GM23248 (cell line): ENCODE results near the gene XCL2. TPM values are rescaled to one million over a fixed set of nuclear protein-coding genes. Genes with fewer than 3 reads are reported as not detected.

Experiments used
- DNase-seq: peaks from one replicate; pipeline ENCODE4 v3.0.0-alpha.2; 2015
- H2AFZ ChIP-seq: fragments of 200-600 bp; sonication (generic); 2 replicates; pipeline ENCODE4 v1.6.1; 2016; ENCODE audit warnings: antibody characterized with exemption
- H3F3A ChIP-seq: fragments of 200-600 bp; sonication (generic); 2 replicates; pipeline ENCODE4 v1.6.1; 2016; ENCODE audit warnings: mild to moderate bottlenecking, antibody characterized with exemption, mixed run types; ENCODE audit not compliant: insufficient read depth
- H3K27ac ChIP-seq: fragments of 200-600 bp; sonication (generic); 2 replicates; pipeline ENCODE4 v1.5.1; 2016; ENCODE audit warnings: mild to moderate bottlenecking
- H3K27me3 ChIP-seq: fragments of 200-600 bp; sonication (generic); replicated peaks from 2 replicates; pipeline ENCODE4 v1.6.1; 2016; ENCODE audit warnings: mild to moderate bottlenecking; ENCODE audit not compliant: insufficient read depth
- H3K36me3 ChIP-seq: fragments of 200-600 bp; sonication (generic); 2 replicates; pipeline ENCODE4 v1.6.1; 2016; ENCODE audit warnings: low read depth, mild to moderate bottlenecking
- H3K4me1 ChIP-seq: fragments of 200-600 bp; sonication (generic); 2 replicates; pipeline ENCODE4 v1.6.1; 2016; ENCODE audit warnings: mild to moderate bottlenecking; ENCODE audit not compliant: insufficient read depth
- H3K4me2 ChIP-seq: fragments of 200-600 bp; sonication (generic); one replicate; pipeline ENCODE4 v1.6.1; 2016; ENCODE audit warnings: mild to moderate bottlenecking; ENCODE audit not compliant: unreplicated experiment
- H3K4me3 ChIP-seq: fragments of 200-600 bp; sonication (generic); 2 replicates; pipeline ENCODE4 v1.5.1; 2016; ENCODE audit warnings: mild to moderate bottlenecking
- H3K79me2 ChIP-seq: fragments of 200-600 bp; sonication (generic); 2 replicates; pipeline ENCODE4 v1.6.1; 2016; ENCODE audit warnings: mild to moderate bottlenecking; ENCODE audit not compliant: insufficient read depth
- H3K9ac ChIP-seq: fragments of 200-600 bp; sonication (generic); 2 replicates; pipeline ENCODE4 v1.6.1; 2016; ENCODE audit warnings: mild to moderate bottlenecking
- H3K9me2 ChIP-seq: fragments of 200-600 bp; sonication (generic); 2 replicates; pipeline ENCODE4 v1.6.1; 2016; ENCODE audit warnings: mixed run types, mild to moderate bottlenecking, moderate library complexity; ENCODE audit not compliant: insufficient read depth
- H3K9me3 ChIP-seq: fragments of 200-600 bp; sonication (generic); one replicate; pipeline ENCODE4 v1.6.1; 2017; ENCODE audit warnings: low read depth
- H4K20me1 ChIP-seq: fragments of 200-600 bp; sonication (generic); 2 replicates; pipeline ENCODE4 v1.6.0; 2016; ENCODE audit not compliant: insufficient read depth
- EZH2 ChIP-seq: fragments of 200-600 bp; sonication (generic); IDR thresholded peaks from 2 replicates; pipeline ENCODE4 v1.6.1; 2018; ENCODE audit warnings: antibody characterized with exemption, mild to moderate bottlenecking; ENCODE audit not compliant: insufficient read depth, poor library complexity, severe bottlenecking
- EZH2phosphoT487 ChIP-seq: fragments of 200-600 bp; sonication (generic); IDR thresholded peaks from 2 replicates; pipeline ENCODE4 v1.6.1; 2018; ENCODE audit warnings: antibody characterized with exemption, moderate library complexity, mild to moderate bottlenecking, low read depth; ENCODE audit not compliant: insufficient read depth
- WGBS, 2 experiments: methylation state at CpG; one replicate each; pipeline ENCODE4 v1.1.6; 2015 to 2017; ENCODE audit warnings: low lambda C conversion rate in 2 of 2, low coverage in 1 of 2; ENCODE audit errors: missing lambda C conversion rate in 2 of 2; 5-methylcytosine and 5-hydroxymethylcytosine counted together
- in situ Hi-C: fragments of 300-500 bp; cut with MboI; formaldehyde crosslinking; loops from 2 replicates; pipeline ENCODE4 v1.15.0; 2020
- polyA plus RNA-seq: library from polyadenylated mRNA; unstranded; fragments of >200 nt; fragmentation: Nextera tagmentation; extraction: Ambion mirVana; gene quantifications from 2 replicates; pipeline ENCODE4 v1.2.1, GENCODE V29; 2016
- total RNA-seq: library from RNA; depleted of rRNA; stranded (reverse); fragments of >200 nt; shearing (Covaris generic); gene quantifications from 2 replicates; pipeline ENCODE4 v1.2.3, GENCODE V29; 2014

Gene XCL2
- total and polyA plus RNA-seq, 2 experiments from 2014 or later = not detected

- Histone ChIP-seq H4K20me1 (no peaks in the 10 kb centered on the region), H3K4me2 (no peak overlapping the region), H3K79me2 (no peaks in the 10 kb centered on the region), H3K27me3 (no peaks in the 10 kb centered on the region), H2AFZ (no peak overlapping the region), H3K36me3 (no peaks in the 10 kb centered on the region), H3K27ac (no peak overlapping the region), H3K9me3 (no peaks in the 10 kb centered on the region), H3K9me2 (no peaks in the 10 kb centered on the region; the same call in 1 of the 2 replicates), H3F3A (no peaks in the 10 kb centered on the region), H3K4me3 (no peak overlapping the region), H3K9ac (no peak overlapping the region), H3K4me1 (no peaks in the 10 kb centered on the region)
- WGBS, 2 experiments = 77 to 83% methylated on average over 4 of the region's 4 CpGs
- in situ Hi-C loops = no loop called here
- DNase-seq = no peak
- TF ChIP-seq EZH2 = no peak
- no peak for TF ChIP-seq EZH2phosphoT487
These were observed 23.0 kb downstream of the XCL2 start for GRCh38 chr1:168520832-168521231.

- Histone ChIP-seq H3K9ac (no peak overlapping the region), H3K27me3 (no peaks in the 10 kb centered on the region), H3K9me3 (no peaks in the 10 kb centered on the region), H3K4me2 (no peak overlapping the region), H3K4me3 (no peak overlapping the region), H4K20me1 (no peaks in the 10 kb centered on the region), H3K27ac (no peak overlapping the region), H3K9me2 (no peaks in the 10 kb centered on the region), H3K36me3 (no peaks in the 10 kb centered on the region), H3K4me1 (no peaks in the 10 kb centered on the region), H3K79me2 (no peaks in the 10 kb centered on the region), H2AFZ (no peak overlapping the region), H3F3A (no peaks in the 10 kb centered on the region)
- DNase-seq = no peak
- TF ChIP-seq EZH2phosphoT487 = no peak
- TF ChIP-seq EZH2 = no peak
- WGBS, 2 experiments = 48 to 50% methylated on average over 6 of the region's 6 CpGs
- in situ Hi-C loops = no loop called here
These were observed 23.6 kb downstream of the XCL2 start for GRCh38 chr1:168520052-168520751.

GRCh38 chr1:168518813-168519212, 25.0 kb downstream of the XCL2 start:
- in situ Hi-C loops = no loop called here
- Histone ChIP-seq H3K79me2 (no peaks in the 10 kb centered on the region), H3K27me3 (no peaks in the 10 kb centered on the region), H3K27ac (no peak overlapping the region), H3K9me3 (no peaks in the 10 kb centered on the region), H3K9ac (no peak overlapping the region), H3F3A (no peaks in the 10 kb centered on the region), H3K4me1 (no peaks in the 10 kb centered on the region), H3K36me3 (no peaks in the 10 kb centered on the region), H3K9me2 (no peaks in the 10 kb centered on the region), H3K4me2 (no peak overlapping the region), H2AFZ (no peak overlapping the region), H4K20me1 (no peaks in the 10 kb centered on the region), H3K4me3 (no peak overlapping the region)
- TF ChIP-seq EZH2 (no peak), EZH2phosphoT487 (no peak)
- 84 to 88% methylated on average over 1 of the region's 1 CpG for WGBS, 2 experiments
- no peak for DNase-seq

GRCh38 chr1:168518201-168518689, 25.6 kb downstream of the XCL2 start:
- no peaks in the 10 kb centered on the region for H3K9me2 ChIP-seq
- no peak for TF ChIP-seq EZH2
- no peak for TF ChIP-seq EZH2phosphoT487
- H3K36me3 ChIP-seq = no peaks in the 10 kb centered on the region
- no peak overlapping the region for H3K9ac ChIP-seq
- no peak overlapping the region for H3K4me3 ChIP-seq
- H3F3A ChIP-seq = no peaks in the 10 kb centered on the region
- H3K79me2 ChIP-seq = no peaks in the 10 kb centered on the region
- 65% methylated on average over 4 of the region's 4 CpGs for WGBS, 2 experiments
- H3K27ac ChIP-seq = no peak overlapping the region
- H2AFZ ChIP-seq = no peak overlapping the region
- no peaks in the 10 kb centered on the region for H3K4me1 ChIP-seq
- no peaks in the 10 kb centered on the region for H3K9me3 ChIP-seq
- no peaks in the 10 kb centered on the region for H4K20me1 ChIP-seq
- in situ Hi-C loops = no loop called here
- DNase-seq = no peak
- H3K27me3 ChIP-seq = no peaks in the 10 kb centered on the region
- H3K4me2 ChIP-seq = no peak overlapping the region

GRCh38 chr1:168514455-168514854, 29.3 kb downstream of the XCL2 start:
- no peaks in the 10 kb centered on the region for H4K20me1 ChIP-seq
- no peaks in the 10 kb centered on the region for H3K27me3 ChIP-seq
- no peaks in the 10 kb centered on the region for H3K79me2 ChIP-seq
- TF ChIP-seq EZH2phosphoT487 = no peak
- TF ChIP-seq EZH2 = no peak
- no peak for DNase-seq
- no peaks in the 10 kb centered on the region for H3K4me1 ChIP-seq
- no peak overlapping the region for H3K4me3 ChIP-seq
- 98 to 100% methylated on average over 2 of the region's 2 CpGs for WGBS, 2 experiments
- no peak overlapping the region for H3K9ac ChIP-seq
- no peaks in the 10 kb centered on the region for H3K9me2 ChIP-seq
- H3K27ac ChIP-seq = no peak overlapping the region
- no peaks in the 10 kb centered on the region for H3K9me3 ChIP-seq
- no peak overlapping the region for H2AFZ ChIP-seq
- in situ Hi-C loops = no loop called here
- no peak overlapping the region for H3K4me2 ChIP-seq
- H3K36me3 ChIP-seq = no peaks in the 10 kb centered on the region
- H3F3A ChIP-seq = no peaks in the 10 kb centered on the region
